Hematopoietic multipotent progenitor cell (in vitro differentiated cells): Measurements from ENCODE around the gene BCAS3. TPM values are rescaled to one million over a fixed set of nuclear protein-coding genes. Genes with fewer than 3 reads are reported as not detected.

Source experiments
- DNase-seq, 3 donors: peaks; one replicate each; pipeline ENCODE4 v3.0.0-alpha.2; 2011 to 2015; ENCODE audit warnings: low read depth in 2 of 3, low spot score in 2 of 3
- total RNA-seq: library from RNA; depleted of rRNA; stranded (reverse); fragments of >200 nt; gene quantifications from one replicate; pipeline ENCODE4 v1.2.3, GENCODE V29; 2012

Gene BCAS3
- total RNA-seq, 1 donor, result 50.6 TPM

DNA sequence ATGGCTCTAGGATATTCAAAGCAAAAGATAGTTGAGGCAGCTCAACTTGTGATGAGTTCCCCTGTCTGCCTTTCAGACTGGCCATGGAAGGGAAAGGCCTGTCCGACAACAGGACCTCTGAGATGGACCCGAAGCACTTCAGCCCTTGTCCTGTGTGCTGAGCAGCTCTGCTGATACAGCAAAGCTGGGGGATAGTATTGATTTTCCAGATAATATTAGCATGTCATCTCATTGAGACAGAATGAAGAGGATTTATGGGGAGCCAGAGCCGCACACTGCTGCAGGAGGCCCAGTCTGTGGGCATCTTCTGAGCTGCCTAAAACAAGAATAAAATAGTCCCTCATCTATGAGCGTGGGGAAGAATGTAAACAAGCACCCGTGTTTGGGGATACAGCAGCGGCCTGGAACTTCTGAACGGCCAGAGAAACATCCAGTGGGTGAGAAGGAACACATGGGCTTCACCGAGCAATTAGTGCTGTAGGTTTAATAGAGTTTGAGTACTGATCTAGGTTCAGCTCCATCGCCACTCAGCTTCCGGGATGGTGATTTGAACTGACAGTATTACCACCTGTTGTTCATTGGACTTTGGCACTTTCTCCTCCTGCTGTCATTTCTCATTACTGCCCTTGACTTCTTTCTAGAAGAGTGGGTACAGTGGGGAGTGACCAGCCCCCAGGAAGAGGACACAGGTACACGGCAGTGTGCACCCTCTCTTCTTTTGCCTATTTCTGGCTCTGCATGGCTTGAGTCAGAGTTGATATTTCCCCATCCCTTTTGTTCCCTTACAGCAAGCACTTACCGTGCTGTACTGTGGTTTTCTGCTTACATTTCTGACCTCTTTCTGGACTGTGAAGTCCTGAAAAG lies 625.5 kb downstream of the BCAS3 start:
- no peak for DNase-seq

GRCh38 chr17:61303817-61304096 lies 626.1 kb downstream of the BCAS3 start:
- DNase-seq, result no peak

- DNase-seq, result no peak
Observed at GRCh38 chr17:61305024-61305423, 627.4 kb downstream of the BCAS3 start.

DNA sequence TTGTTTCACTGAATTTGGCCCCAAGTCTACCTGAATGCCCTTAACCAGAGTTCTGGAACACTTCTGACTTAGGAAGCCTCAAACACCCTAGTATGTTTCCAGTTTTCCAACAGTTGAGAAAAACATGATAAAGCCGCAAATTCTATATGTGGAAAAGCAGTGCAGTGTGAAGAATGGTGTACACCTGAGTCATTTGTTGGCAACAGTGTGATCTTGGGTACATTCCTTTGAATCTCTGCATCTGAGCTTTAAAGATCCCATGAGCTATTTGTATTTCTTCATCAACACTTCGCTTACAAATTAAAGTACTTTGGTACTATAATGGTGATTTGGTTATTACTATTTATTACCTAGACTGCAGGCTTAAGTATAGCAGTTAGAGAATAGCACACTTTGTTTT lies 628.4 kb downstream of the BCAS3 start:
- no peak for DNase-seq

- DNase-seq, result no peak
Observed at GRCh38 chr17:61307905-61308886, 630.5 kb downstream of the BCAS3 start.

- DNase-seq, result no peak
Observed at GRCh38 chr17:61309362-61310256, 632.0 kb downstream of the BCAS3 start.

DNA sequence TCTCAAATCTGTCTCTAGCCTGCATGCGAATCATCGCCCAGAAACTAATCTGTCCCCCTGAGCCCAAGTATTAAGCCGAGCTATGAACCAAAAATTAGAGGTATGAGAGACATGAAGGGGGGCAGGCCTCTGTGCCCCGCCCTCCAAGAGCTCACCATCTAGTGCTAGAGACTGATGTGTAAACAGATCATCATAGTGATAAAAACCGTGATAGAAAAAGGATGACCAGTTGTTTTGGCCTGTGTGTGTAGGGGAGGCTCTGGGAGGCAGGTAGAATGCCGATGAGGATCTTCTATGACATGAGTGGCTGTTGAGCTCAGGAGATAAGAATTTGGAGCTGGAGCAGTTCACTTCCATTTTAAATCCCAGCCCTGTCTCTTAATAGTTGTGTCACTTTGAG lies 632.9 kb downstream of the BCAS3 start:
- DNase-seq, result no peak

- DNase-seq, result no peak
Observed at GRCh38 chr17:61312406-61313295, 635.0 kb downstream of the BCAS3 start.

- no peak for DNase-seq
Observed at GRCh38 chr17:61313461-61314326, 636.0 kb downstream of the BCAS3 start.

DNA sequence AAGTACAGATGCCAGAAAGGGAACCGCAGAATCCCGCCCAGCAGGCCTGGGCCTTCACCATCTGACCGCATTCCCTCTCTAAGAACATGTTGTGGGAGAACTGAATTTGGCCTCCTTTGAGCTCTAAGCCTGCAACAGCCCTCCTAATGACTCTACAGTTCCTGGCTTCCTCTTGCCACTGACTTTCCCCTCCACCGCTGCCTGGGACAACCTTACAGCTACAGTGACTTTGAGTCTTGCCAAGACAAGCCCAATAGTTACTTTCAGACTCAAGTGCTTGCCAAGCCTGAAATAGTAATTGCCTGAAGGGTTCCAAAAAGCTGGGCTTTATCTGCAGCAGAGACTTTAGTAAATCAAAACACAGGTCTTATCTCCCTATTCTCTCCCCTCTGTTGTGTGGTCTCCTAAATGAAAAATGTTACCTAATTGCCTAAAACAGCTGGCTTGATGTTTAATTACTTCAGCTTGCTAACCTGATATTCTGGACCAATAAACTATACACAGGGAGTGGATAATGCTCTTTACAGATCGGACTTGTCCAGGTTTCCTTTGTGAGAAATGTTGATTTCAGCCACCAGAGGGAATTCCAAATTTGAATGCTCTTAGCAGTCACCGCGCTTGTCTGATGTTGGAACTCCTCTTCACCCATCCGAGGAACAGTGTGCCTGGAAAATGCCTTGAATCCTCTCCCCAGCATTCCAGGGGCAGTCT lies 636.9 kb downstream of the BCAS3 start:
- DNase-seq, result no peak

- DNase-seq, result no peak
Observed at GRCh38 chr17:61316633-61317032, 639.0 kb downstream of the BCAS3 start.

GRCh38 chr17:61317779-61318178 lies 640.1 kb downstream of the BCAS3 start:
- DNase-seq, result no peak

DNA sequence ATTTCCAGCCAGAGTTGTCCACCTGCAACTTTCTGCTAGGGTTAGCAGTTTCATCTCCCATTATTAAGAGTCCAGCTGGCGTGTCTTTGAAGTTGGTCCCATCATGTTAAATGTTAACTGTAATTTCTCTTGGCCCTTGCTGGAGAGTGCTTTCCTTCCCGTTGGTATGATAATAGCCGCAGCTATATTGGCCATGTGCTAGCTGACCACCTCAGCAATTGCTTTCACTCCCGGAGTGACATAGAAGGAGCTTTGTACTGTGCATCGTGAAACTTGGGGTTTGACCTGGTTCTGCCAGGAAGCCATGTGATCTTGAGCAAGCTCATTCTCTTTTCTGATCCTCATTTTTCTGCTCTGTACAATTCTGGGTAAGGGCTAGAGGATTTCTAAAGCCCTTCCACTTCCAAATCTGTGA lies 641.0 kb downstream of the BCAS3 start:
- no peak for DNase-seq

DNA sequence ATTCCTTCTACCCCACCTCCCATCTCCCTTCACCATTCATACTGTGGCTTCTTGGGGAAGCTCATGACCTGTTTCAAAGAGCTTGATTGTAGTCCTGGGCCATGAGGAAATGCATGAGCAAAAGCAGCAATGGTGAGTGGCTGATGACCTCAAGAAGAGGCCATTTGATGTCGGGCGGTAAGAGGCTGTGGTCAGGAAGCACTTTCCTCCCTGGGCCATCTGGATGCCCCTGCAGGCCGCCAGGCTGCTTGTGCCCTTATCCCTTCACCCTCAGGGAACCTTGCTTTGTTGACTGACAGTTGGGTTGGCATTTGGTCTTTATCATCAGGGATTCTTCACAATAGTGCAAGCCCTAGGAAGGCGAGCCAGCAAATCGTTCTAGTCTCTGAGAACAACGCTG lies 643.7 kb downstream of the BCAS3 start:
- DNase-seq, result no peak

GRCh38 chr17:61322325-61323002 lies 644.8 kb downstream of the BCAS3 start:
- no peak for DNase-seq

DNA sequence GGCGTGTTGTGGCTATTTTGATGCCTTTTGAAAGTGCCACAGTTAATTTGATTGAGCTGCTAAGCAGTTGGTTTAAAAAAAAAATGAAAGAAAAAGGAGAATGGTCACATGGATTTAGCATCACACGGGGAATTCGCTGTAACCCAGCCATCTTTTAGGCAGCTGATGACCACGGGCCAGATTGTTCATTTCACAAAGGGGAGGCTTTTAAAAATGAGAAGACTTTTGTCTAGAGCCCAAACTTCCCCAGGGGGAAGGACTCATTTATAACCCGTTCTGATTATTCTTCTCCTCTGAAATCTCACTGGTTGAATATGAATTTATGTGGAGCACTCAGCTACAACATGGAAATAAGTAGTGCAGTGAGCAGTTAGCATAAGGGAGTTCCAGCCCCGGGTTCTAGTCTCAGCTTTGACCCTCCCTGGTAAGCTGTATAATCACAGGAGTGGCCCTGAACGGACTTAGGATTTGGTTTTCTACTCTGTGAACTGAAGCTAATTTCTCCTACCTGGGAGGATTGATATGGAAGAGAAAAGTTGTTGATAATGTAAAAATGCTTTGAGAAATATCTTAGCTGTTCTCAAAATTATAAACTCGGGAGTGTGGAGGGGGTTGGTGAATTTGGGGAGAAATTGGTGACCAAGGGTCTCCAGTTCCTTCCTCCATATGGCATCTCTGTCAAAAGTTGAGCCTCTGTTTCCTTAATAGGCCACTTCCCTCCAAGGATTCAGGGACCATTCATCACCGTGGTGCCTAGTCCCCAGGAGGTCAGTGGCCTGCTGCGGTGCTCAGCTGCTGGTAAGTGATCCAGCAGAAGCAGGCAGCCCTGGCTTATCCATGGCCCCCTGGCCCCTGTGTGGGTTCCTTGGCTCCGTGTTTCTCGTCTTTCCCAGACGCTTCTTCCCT lies 645.6 kb downstream of the BCAS3 start:
- no peak for DNase-seq
